Measurements from ENCODE around the gene LPP. TPM values are rescaled to one million over a fixed set of nuclear protein-coding genes. Genes with fewer than 3 reads are reported as not detected.

The LPP gene
- total RNA-seq, 2 experiments from 2014 or later, result 49.6 to 54.3 TPM

GRCh38 chr3:188316021-188316722 is 162.2 kb downstream of the LPP start:
- Mint-ChIP-seq H3K36me3 (peaks cover 18% of the 10 kb centered on the region), H3K27me3 (no peaks in the 10 kb centered on the region), H3K4me3 (no peak overlapping the region), H3K4me1 (peaks cover 10% of the 10 kb centered on the region), H3K27ac (no peak overlapping the region), H3K9me3 (peaks cover 1% of the 10 kb centered on the region)
- ATAC-seq (ENCODE audit: low read depth) (no peak), DNase-seq (no peak)
- POLR2A ChIA-PET, result interaction anchor here (1.0 kb wide), 1 partner anchor 19 kb away, joined by 3 read pairs; no protein-coding TSS in a partner anchor

GRCh38 chr3:188316723-188317070 is 162.7 kb downstream of the LPP start:
- Mint-ChIP-seq H3K4me3 (no peak overlapping the region), H3K9me3 (peaks cover 1% of the 10 kb centered on the region), H3K36me3 (peaks cover 18% of the 10 kb centered on the region), H3K27me3 (no peaks in the 10 kb centered on the region), H3K4me1 (peaks cover 9% of the 10 kb centered on the region), H3K27ac (no peak overlapping the region)
- ATAC-seq (ENCODE audit: low read depth) (no peak), DNase-seq (no peak)
- POLR2A ChIA-PET, result interaction anchor here (1.0 kb wide), 1 partner anchor 19 kb away, joined by 3 read pairs; no protein-coding TSS in a partner anchor

- ATAC-seq (ENCODE audit: low read depth), result no peak
- H3K9me3 Mint-ChIP-seq, result peaks cover 4% of the 10 kb centered on the region
- no peaks in the 10 kb centered on the region for H3K27me3 Mint-ChIP-seq
- no peak for DNase-seq
- POLR2A ChIA-PET, result no interaction called here
- H3K4me1 Mint-ChIP-seq, result peaks cover 34% of the 10 kb centered on the region
- peaks cover 14% of the 10 kb centered on the region for H3K36me3 Mint-ChIP-seq
- no peak overlapping the region for H3K4me3 Mint-ChIP-seq
- H3K27ac Mint-ChIP-seq, result no peak overlapping the region
Measured at GRCh38 chr3:188319569-188319968, 165.6 kb downstream of the LPP start.

GRCh38 chr3:188320757-188321156 is 166.8 kb downstream of the LPP start:
- no peak for ATAC-seq (ENCODE audit: low read depth)

GRCh38 chr3:188321258-188321657 is 167.3 kb downstream of the LPP start:
- Mint-ChIP-seq H3K27me3 (no peaks in the 10 kb centered on the region), H3K9me3 (peaks cover 5% of the 10 kb centered on the region), H3K4me3 (no peak overlapping the region), H3K4me1 (peaks cover 40% of the 10 kb centered on the region), H3K36me3 (peaks cover 26% of the 10 kb centered on the region), H3K27ac (no peak overlapping the region)
- ATAC-seq (ENCODE audit: low read depth), result no peak
- POLR2A ChIA-PET, result no interaction called here
- DNase-seq, result no peak

More at GRCh38 chr3:188320757-188321156, 166.8 kb downstream of the LPP start:
- POLR2A ChIA-PET, result no interaction called here
- Mint-ChIP-seq H3K4me1 (peaks cover 40% of the 10 kb centered on the region), H3K27me3 (no peaks in the 10 kb centered on the region), H3K4me3 (no peak overlapping the region), H3K9me3 (peaks cover 5% of the 10 kb centered on the region), H3K27ac (peak overlapping the region; percentile 56), H3K36me3 (peaks cover 21% of the 10 kb centered on the region)
- DNase-seq, result no peak

GRCh38 chr3:188322135-188322887 is 168.4 kb downstream of the LPP start:
- no peak for DNase-seq

GRCh38 chr3:188323067-188323842 is 169.3 kb downstream of the LPP start:
- peaks cover 43% of the 10 kb centered on the region for H3K4me1 Mint-ChIP-seq
- H3K27ac Mint-ChIP-seq, result peak overlapping the region; percentile 74
- H3K27me3 Mint-ChIP-seq, result no peaks in the 10 kb centered on the region
- POLR2A ChIA-PET, result interaction anchor here (1.0 to 2.2 kb wide), 5 partner anchors 16 to 578 kb away, joined by 3 to 8 read pairs (median 4); partner anchors contain the start of gene BCL6
- DNase-seq (no peak), ATAC-seq (ENCODE audit: low read depth) (peak; percentile 95)
- H3K36me3 Mint-ChIP-seq, result peaks cover 26% of the 10 kb centered on the region
- H3K4me3 Mint-ChIP-seq, result peak overlapping the region; percentile 60
- peaks cover 5% of the 10 kb centered on the region for H3K9me3 Mint-ChIP-seq

More at GRCh38 chr3:188322135-188322887, 168.4 kb downstream of the LPP start:
- peak overlapping the region; percentile 60 for H3K4me3 Mint-ChIP-seq
- no peak for ATAC-seq (ENCODE audit: low read depth)
- POLR2A ChIA-PET, result interaction anchor here (1.7 to 2.2 kb wide), 2 partner anchors 17 to 577 kb away, joined by 7 to 8 read pairs; partner anchors contain the start of gene BCL6
- H3K27me3 Mint-ChIP-seq, result no peaks in the 10 kb centered on the region
- peaks cover 5% of the 10 kb centered on the region for H3K9me3 Mint-ChIP-seq
- H3K36me3 Mint-ChIP-seq, result peaks cover 26% of the 10 kb centered on the region
- H3K4me1 Mint-ChIP-seq, result peaks cover 43% of the 10 kb centered on the region
- H3K27ac Mint-ChIP-seq, result peak overlapping the region; percentile 74

GRCh38 chr3:188326111-188326510 is 172.2 kb downstream of the LPP start:
- Mint-ChIP-seq H3K4me1 (peaks cover 47% of the 10 kb centered on the region), H3K36me3 (peaks cover 29% of the 10 kb centered on the region), H3K27ac (no peak overlapping the region), H3K27me3 (no peaks in the 10 kb centered on the region), H3K9me3 (peaks cover 4% of the 10 kb centered on the region), H3K4me3 (no peak overlapping the region)
- POLR2A ChIA-PET, result no interaction called here
- ATAC-seq (ENCODE audit: low read depth) (no peak), DNase-seq (no peak)

- H3K27ac Mint-ChIP-seq, result no peak overlapping the region
- no peak for ATAC-seq (ENCODE audit: low read depth)
- no peaks in the 10 kb centered on the region for H3K27me3 Mint-ChIP-seq
- peaks cover 48% of the 10 kb centered on the region for H3K4me1 Mint-ChIP-seq
- no peak overlapping the region for H3K4me3 Mint-ChIP-seq
- no peak for DNase-seq
- POLR2A ChIA-PET, result no interaction called here
- peaks cover 34% of the 10 kb centered on the region for H3K36me3 Mint-ChIP-seq
- peaks cover 4% of the 10 kb centered on the region for H3K9me3 Mint-ChIP-seq
Measured at GRCh38 chr3:188326968-188327367, 173.0 kb downstream of the LPP start.

- no peaks in the 10 kb centered on the region for H3K27me3 Mint-ChIP-seq
- no peak overlapping the region for H3K27ac Mint-ChIP-seq
- POLR2A ChIA-PET, result no interaction called here
- no peak for ATAC-seq (ENCODE audit: low read depth)
- H3K36me3 Mint-ChIP-seq, result peaks cover 34% of the 10 kb centered on the region
- no peak overlapping the region for H3K4me3 Mint-ChIP-seq
- DNase-seq, result no peak
- H3K9me3 Mint-ChIP-seq, result peaks cover 4% of the 10 kb centered on the region
- H3K4me1 Mint-ChIP-seq, result peaks cover 44% of the 10 kb centered on the region
Measured at GRCh38 chr3:188327433-188327832, 173.5 kb downstream of the LPP start.

GRCh38 chr3:188330138-188330537 is 176.2 kb downstream of the LPP start:
- H3K27me3 Mint-ChIP-seq, result no peaks in the 10 kb centered on the region
- peak overlapping the region; percentile 46 for H3K27ac Mint-ChIP-seq
- POLR2A ChIA-PET, result no interaction called here
- no peak for DNase-seq
- H3K36me3 Mint-ChIP-seq, result peaks cover 28% of the 10 kb centered on the region
- H3K4me3 Mint-ChIP-seq, result peak overlapping the region; percentile 41
- peaks cover 21% of the 10 kb centered on the region for H3K4me1 Mint-ChIP-seq
- ATAC-seq (ENCODE audit: low read depth), result peak; percentile 67
- no peaks in the 10 kb centered on the region for H3K9me3 Mint-ChIP-seq

- no peak overlapping the region for H3K4me3 Mint-ChIP-seq
- no peaks in the 10 kb centered on the region for H3K27me3 Mint-ChIP-seq
- no peak overlapping the region for H3K27ac Mint-ChIP-seq
- peaks cover 2% of the 10 kb centered on the region for H3K9me3 Mint-ChIP-seq
- peaks cover 19% of the 10 kb centered on the region for H3K4me1 Mint-ChIP-seq
- DNase-seq (no peak), ATAC-seq (ENCODE audit: low read depth) (no peak)
- H3K36me3 Mint-ChIP-seq, result peaks cover 28% of the 10 kb centered on the region
- POLR2A ChIA-PET, result no interaction called here
Measured at GRCh38 chr3:188331166-188331565, 177.2 kb downstream of the LPP start.

- peaks cover 14% of the 10 kb centered on the region for H3K4me1 Mint-ChIP-seq
- H3K4me3 Mint-ChIP-seq, result no peak overlapping the region
- DNase-seq (no peak), ATAC-seq (ENCODE audit: low read depth) (no peak)
- no peaks in the 10 kb centered on the region for H3K27me3 Mint-ChIP-seq
- POLR2A ChIA-PET, result no interaction called here
- H3K9me3 Mint-ChIP-seq, result peaks cover 2% of the 10 kb centered on the region
- H3K36me3 Mint-ChIP-seq, result peaks cover 29% of the 10 kb centered on the region
- no peak overlapping the region for H3K27ac Mint-ChIP-seq
Measured at GRCh38 chr3:188332085-188332484, 178.1 kb downstream of the LPP start.
